SK-N-SH (cell line): Measurements from ENCODE around the gene PTGDS. TPM values are rescaled to one million over a fixed set of nuclear protein-coding genes. Genes with fewer than 3 reads are reported as not detected.

ENCODE experiments used
- CTCF ChIA-PET: fragments of 300-600, 350-600 bp; formaldehyde crosslinking; extraction: SDS; loops from one replicate; lab custom pipeline; 2021; lab: Yijun Ruan, JAX
- POLR2A ChIA-PET: fragments of 350-600 bp; sonication (Branson Sonifier 250); formaldehyde crosslinking; extraction: SDS; loops from one replicate; lab custom pipeline; 2020; ENCODE audit warnings: antibody characterized with exemption, inconsistent platforms; lab: Yijun Ruan, JAX
- DNase-seq: peaks from one replicate; pipeline ENCODE4 v3.0.0; 2012
- H2AFZ ChIP-seq: fragments of 200-600 bp; sonication (generic); 2 replicates; pipeline ENCODE4 v1.8.1; 2016; ENCODE audit warnings: antibody characterized with exemption, mild to moderate bottlenecking, low read depth
- H3F3A ChIP-seq: fragments of 200-600 bp; sonication (generic); replicated peaks from 2 replicates; pipeline ENCODE3; 2016; ENCODE audit warnings: antibody characterized with exemption, mild to moderate bottlenecking; ENCODE audit not compliant: insufficient read depth
- H3K27ac ChIP-seq, 2 experiments: fragments of 200-500 bp in 1 of 2; fragments of 200-600 bp in 1 of 2; sonication (Bioruptor generic) in 1 of 2; sonication (generic), shearing (Covaris generic) in 1 of 2; 2 replicates each; pipeline versions ENCODE4 v1.5.1 to v1.6.1; 2014 to 2016; ENCODE audit warnings: low read depth in 2 of 2, inconsistent platforms in 1 of 2, low read length in 1 of 2, mild to moderate bottlenecking in 1 of 2, mixed read lengths in 1 of 2
- H3K27me3 ChIP-seq: fragments of 200-600 bp; sonication (generic), shearing (Covaris generic); 2 replicates; pipeline ENCODE4 v1.6.1; 2016; ENCODE audit warnings: mixed run types; ENCODE audit not compliant: insufficient read depth
- H3K36me3 ChIP-seq, 2 experiments: fragments of 200-500 bp in 1 of 2; fragments of 200-600 bp in 1 of 2; sonication (Bioruptor generic) in 1 of 2; sonication (generic) in 1 of 2; replicated peaks in 1 of 2; 2 replicates each; pipeline versions ENCODE3 to v1.5.1; 2014 to 2016; ENCODE audit warnings: low read length in 1 of 2, mild to moderate bottlenecking in 1 of 2; ENCODE audit not compliant: insufficient read depth in 2 of 2, control insufficient read depth in 1 of 2
- H3K4me1 ChIP-seq, 2 experiments: fragments of 200-500 bp in 1 of 2; fragments of 200-600 bp in 1 of 2; sonication (Bioruptor generic) in 1 of 2; sonication (generic), shearing (Covaris generic) in 1 of 2; 2 replicates each; pipeline versions ENCODE4 v1.5.1 to v1.6.1; 2014 to 2016; ENCODE audit warnings: low read depth in 1 of 2, low read length in 1 of 2, mixed run types in 1 of 2; ENCODE audit not compliant: insufficient read depth in 2 of 2, control insufficient read depth in 1 of 2
- H3K4me2 ChIP-seq: fragments of 200-600 bp; sonication (generic), shearing (Covaris generic); 2 replicates; pipeline ENCODE4 v1.6.1; 2017; ENCODE audit warnings: mixed run types
- H3K4me3 ChIP-seq, 2 experiments: fragments of 200-500 bp in 1 of 2; fragments of 200-600 bp in 1 of 2; sonication (Bioruptor generic) in 1 of 2; sonication (generic), shearing (Covaris generic) in 1 of 2; 2 replicates each; pipeline versions ENCODE4 v1.5.1 to v1.8.1; 2014 to 2016; ENCODE audit warnings: low read depth in 2 of 2, inconsistent platforms in 1 of 2, low read length in 1 of 2, mild to moderate bottlenecking in 1 of 2, mixed read lengths in 1 of 2, moderate library complexity in 1 of 2
- H3K79me2 ChIP-seq: fragments of 200-600 bp; sonication (generic); 2 replicates; pipeline ENCODE4 v1.8.1; 2017; ENCODE audit warnings: mild to moderate bottlenecking; ENCODE audit not compliant: insufficient read depth
- H3K9ac ChIP-seq: fragments of 200-600 bp; sonication (generic); 2 replicates; pipeline ENCODE4 v1.6.1; 2017; ENCODE audit warnings: mixed run types
- H3K9me2 ChIP-seq: fragments of 200-600 bp; sonication (generic); 2 replicates; pipeline ENCODE4 v1.6.1; 2017; ENCODE audit warnings: mixed run types
- H3K9me3 ChIP-seq: fragments of 200-600 bp; sonication (generic); 2 replicates; pipeline ENCODE4 v1.6.1; 2017; ENCODE audit warnings: mixed run types, mild to moderate bottlenecking, moderate library complexity
- H4K20me1 ChIP-seq: fragments of 200-600 bp; sonication (generic); 2 replicates; pipeline ENCODE4 v1.6.1; 2017; ENCODE audit warnings: mild to moderate bottlenecking, mixed run types; ENCODE audit not compliant: insufficient read depth
- CHD2 ChIP-seq: fragments of 150-350 bp; IDR thresholded peaks from 2 replicates; pipeline ENCODE4 v1.6.1; 2018; ENCODE audit warnings: low read length; ENCODE audit not compliant: partially characterized antibody
- EP300 ChIP-seq, 2 experiments: IDR thresholded peaks; 2 replicates each; pipeline versions ENCODE4 v1.4.0 to v1.6.1; 2012; ENCODE audit warnings: borderline replicate concordance in 1 of 2, low read depth in 1 of 2, low read length in 1 of 2
- FOXJ3 ChIP-seq: sonication (generic); formaldehyde crosslinking; IDR thresholded peaks from 2 replicates; pipeline ENCODE4 v1.5.1; 2020; ENCODE audit warnings: mild to moderate bottlenecking, missing genetic modification reagents
- FOXM1 ChIP-seq: IDR thresholded peaks from 2 replicates; pipeline ENCODE4 v1.4.0; 2012; ENCODE audit warnings: low read depth, mild to moderate bottlenecking
- GABPA ChIP-seq: IDR thresholded peaks from 2 replicates; pipeline ENCODE4 v1.4.0; 2012; ENCODE audit warnings: low read depth, mild to moderate bottlenecking
- JUND ChIP-seq: IDR thresholded peaks from 2 replicates; pipeline ENCODE4 v1.4.0; 2012
- MEF2A ChIP-seq: IDR thresholded peaks from 2 replicates; pipeline ENCODE4 v1.4.0; 2012; ENCODE audit warnings: low read depth, borderline replicate concordance
- MXI1 ChIP-seq: IDR thresholded peaks from 2 replicates; pipeline ENCODE4 v1.6.1; 2012; ENCODE audit warnings: mild to moderate bottlenecking, low read depth, low read length, improper control_type of control experiment
- NFIC ChIP-seq: IDR thresholded peaks from 2 replicates; pipeline ENCODE4 v1.4.0; 2012; ENCODE audit warnings: borderline replicate concordance
- NRF1 ChIP-seq: IDR thresholded peaks from 2 replicates; pipeline ENCODE4 v1.6.1; 2012; ENCODE audit warnings: low read depth, mild to moderate bottlenecking, low read length
- RCOR1 ChIP-seq: fragments of 150-350 bp; IDR thresholded peaks from 2 replicates; pipeline ENCODE4 v1.6.1; 2017; ENCODE audit warnings: antibody characterized with exemption, low read length
- REST ChIP-seq: IDR thresholded peaks from 2 replicates; pipeline ENCODE4 v1.6.1; 2012; ENCODE audit warnings: mild to moderate bottlenecking, low read depth, low read length, moderate library complexity
- RXRA ChIP-seq: IDR thresholded peaks from 2 replicates; pipeline ENCODE4 v1.4.0; 2012; ENCODE audit warnings: low read depth, mild to moderate bottlenecking, borderline replicate concordance
- SIN3A ChIP-seq: IDR thresholded peaks from 2 replicates; pipeline ENCODE4 v1.6.1; 2012; ENCODE audit warnings: low read depth, mild to moderate bottlenecking, low read length, moderate library complexity, borderline replicate concordance
- USF1 ChIP-seq: IDR thresholded peaks from 2 replicates; pipeline ENCODE4 v1.4.0; 2012; ENCODE audit warnings: low read depth, borderline replicate concordance
- ZBTB33 ChIP-seq: IDR thresholded peaks from 2 replicates; pipeline ENCODE4 v1.4.0; 2012; ENCODE audit warnings: low read depth, borderline replicate concordance
- WGBS: methylation state at CpG from one replicate; pipeline ENCODE4 v1.1.6; 2017; ENCODE audit warnings: low lambda C conversion rate; 5-methylcytosine and 5-hydroxymethylcytosine counted together
- polyA plus RNA-seq, 3 experiments: library from polyadenylated mRNA; depleted of rRNA; stranded (reverse); fragments of >200 nt; gene quantifications; 2 replicates each; pipeline ENCODE4 v1.2.3, GENCODE V29; 2012

Gene PTGDS
- polyA plus RNA-seq, 1 of the 3 experiments (the other 2 are of a cell fraction): not detected

GRCh38 chr9:136985027-136985602, 7.8 kb downstream of the PTGDS start:
- no peak overlapping the region for H3K9ac ChIP-seq
- no peak overlapping the region for H3K4me2 ChIP-seq
- TF ChIP-seq ZBTB33 (no peak), FOXJ3 (CRISPR knock-in tag) (no peak), EP300 (IDR thresholded peaks at IDR 0.05; ENCODE audit: borderline replicate concordance in 1 of 2, low read depth in 1 of 2, low read length in 1 of 2) (no peak), GABPA (no peak), RCOR1 (no peak)
- no peaks in the 10 kb centered on the region for H3F3A ChIP-seq
- no peak overlapping the region for H3K27ac ChIP-seq
- no peak overlapping the region for H2AFZ ChIP-seq
- DNase-seq: no peak
- 96% methylated on average over 9 of the region's 48 CpGs for WGBS
- ChIA-PET CTCF (interaction anchor here (1.1 to 1.2 kb wide), 2 partner anchors 41 to 44 kb away, joined by 3 read pairs; partner anchors contain the start of gene FBXW5), POLR2A (no interaction called here)
- H3K4me1 ChIP-seq: peaks cover 0 to 5% of the 10 kb centered on the region in 2 experiments; a peak in 1 of 4 replicates
- no peaks in the 10 kb centered on the region for H3K36me3 ChIP-seq
- H3K79me2 ChIP-seq: no peaks in the 10 kb centered on the region
- no peak overlapping the region for H3K4me3 ChIP-seq
- H4K20me1 ChIP-seq: no peaks in the 10 kb centered on the region
- no peaks in the 10 kb centered on the region for H3K9me2 ChIP-seq
- H3K27me3 ChIP-seq: no peaks in the 10 kb centered on the region
- H3K9me3 ChIP-seq: no peaks in the 10 kb centered on the region

- WGBS: 93% methylated on average over 10 of the region's 33 CpGs
- no peak overlapping the region for H3K4me3 ChIP-seq
- TF ChIP-seq RXRA: no peak
- TF ChIP-seq USF1: no peak
- TF ChIP-seq RCOR1: no peak
- TF ChIP-seq CHD2: no peak
- TF ChIP-seq NRF1: no peak
- no peak for TF ChIP-seq REST
- TF ChIP-seq SIN3A: no peak
- TF ChIP-seq JUND: no peak
- no peak for TF ChIP-seq MXI1
- TF ChIP-seq FOXJ3 (CRISPR knock-in tag): no peak
- no peak for TF ChIP-seq MEF2A
- TF ChIP-seq NFIC: no peak
- no peak for TF ChIP-seq FOXM1
- TF ChIP-seq, all 33 proteins: peak for 0
- H3K27me3 ChIP-seq: no peaks in the 10 kb centered on the region
- H3K9ac ChIP-seq: no peak overlapping the region
- H3K4me2 ChIP-seq: no peak overlapping the region
- H3K9me3 ChIP-seq: no peaks in the 10 kb centered on the region
- no peaks in the 10 kb centered on the region for H4K20me1 ChIP-seq
- no peak overlapping the region for H3K27ac ChIP-seq
- no peak for DNase-seq
- H3K9me2 ChIP-seq: no peaks in the 10 kb centered on the region
- H3F3A ChIP-seq: no peaks in the 10 kb centered on the region
- H3K36me3 ChIP-seq: no peaks in the 10 kb centered on the region
- no peaks in the 10 kb centered on the region for H3K79me2 ChIP-seq
- H3K4me1 ChIP-seq: peaks cover 0 to 5% of the 10 kb centered on the region in 2 experiments; a peak in 1 of 4 replicates
- ChIA-PET POLR2A (no interaction called here), CTCF (interaction anchor here (1.1 to 1.2 kb wide), 2 partner anchors 42 to 43 kb away, joined by 3 read pairs; partner anchors contain the start of gene FBXW5)
- H2AFZ ChIP-seq: no peak overlapping the region
Measured at GRCh38 chr9:136985853-136986252, 8.5 kb downstream of the PTGDS start.
